Liver (tissue), 3 donors: ENCODE results near the gene KLK15.

Experiments used
- CTCF ChIP-seq: fragments of 150-350 bp; IDR thresholded peaks from 2 replicates; pipeline ENCODE4 v1.5.1; 2017; ENCODE audit warnings: improper control_type of control experiment, low read depth, low read length; ENCODE audit not compliant: missing input control
- EGR1 ChIP-seq, 2 donors: IDR thresholded peaks; 2 replicates each; pipeline ENCODE4 v1.6.1; 2016 to 2018; ENCODE audit warnings: antibody characterized with exemption in 2 of 2, low read depth in 2 of 2
- JUND ChIP-seq, 2 donors: IDR thresholded peaks; 2 replicates each; pipeline ENCODE4 v1.6.1; 2016; ENCODE audit warnings: antibody characterized with exemption in 2 of 2
- MAX ChIP-seq: IDR thresholded peaks from 2 replicates; pipeline ENCODE4 v1.6.1; 2016; ENCODE audit warnings: antibody characterized with exemption
- RAD21 ChIP-seq, 2 donors: IDR thresholded peaks; 2 replicates each; pipeline ENCODE4 v1.6.1; 2016; ENCODE audit warnings: antibody characterized with exemption in 2 of 2, mild to moderate bottlenecking in 2 of 2
- RXRA ChIP-seq, 2 donors: IDR thresholded peaks; 2 replicates each; pipeline ENCODE4 v1.6.1; 2017 to 2018; ENCODE audit warnings: antibody characterized with exemption in 2 of 2, mild to moderate bottlenecking in 1 of 2
- YY1 ChIP-seq: IDR thresholded peaks from 2 replicates; pipeline ENCODE4 v1.6.1; 2016; ENCODE audit warnings: antibody characterized with exemption, mild to moderate bottlenecking
- donor health status: healthy.
- donor health status: healthy.

- TF ChIP-seq YY1 (no peak), MAX (no peak), EGR1 (IDR thresholded peaks at IDR 0.05; ENCODE audit: low read depth in 2 of 2) (no peak), CTCF (no peak), RAD21 (IDR thresholded peaks at IDR 0.05) (no peak), JUND (IDR thresholded peaks at IDR 0.05) (no peak), RXRA (IDR thresholded peaks at IDR 0.05) (no peak)
Observed at GRCh38 chr19:50850738-50851137, 17.4 kb upstream of the KLK15 start.
